ENCODE results near the gene PARD3. TPM values are rescaled to one million over a fixed set of nuclear protein-coding genes. Genes with fewer than 3 reads are reported as not detected.

Gene PARD3
- total RNA-seq, 2 donors from 2014 or later: 59.6 to 74.6 TPM

DNA sequence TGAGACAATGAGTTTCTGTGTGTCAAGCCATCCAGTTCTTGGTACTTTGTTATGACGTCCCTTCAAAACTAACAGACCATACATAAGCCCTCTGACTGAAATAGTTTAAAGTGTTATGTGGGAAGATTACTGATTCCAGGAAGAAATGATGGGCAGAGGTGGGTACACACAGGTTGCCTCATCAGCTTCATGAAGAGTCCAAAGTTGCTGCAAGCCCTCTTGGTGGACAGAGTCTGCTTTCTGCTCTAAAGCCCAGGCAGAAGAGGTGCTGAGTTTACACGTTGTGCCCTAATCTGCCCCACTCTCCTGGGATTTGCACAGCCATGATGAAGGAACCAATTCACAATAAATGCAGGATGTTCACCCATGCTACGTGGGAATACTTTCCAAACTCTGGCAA, 187.4 kb downstream of the PARD3 start:
- Mint-ChIP-seq H3K4me1 (peaks cover 19% of the 10 kb centered on the region), H3K4me3 (no peak overlapping the region), H3K27ac (no peak overlapping the region)

DNA sequence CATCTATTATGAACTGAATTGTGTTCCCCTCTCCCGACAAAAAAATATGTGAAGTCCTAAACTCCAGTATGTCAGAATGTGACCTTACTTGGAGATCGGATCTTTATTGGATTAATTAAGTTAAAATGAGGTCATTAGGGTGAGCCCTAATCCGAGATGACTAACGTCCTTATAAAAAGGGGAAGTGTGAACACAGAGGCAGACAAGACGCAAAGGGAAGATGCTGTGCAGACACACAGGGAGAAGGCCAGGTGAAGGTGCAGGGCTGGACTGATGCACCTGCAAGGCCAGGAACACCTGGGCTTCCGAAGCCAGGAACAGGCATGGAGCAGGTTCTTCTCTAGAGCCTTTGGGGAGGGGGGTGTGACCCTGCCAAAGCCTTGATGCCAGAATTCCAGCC, 187.8 kb downstream of the PARD3 start:
- Mint-ChIP-seq H3K36me3 (ENCODE audit: low read depth) (peaks cover 2% of the 10 kb centered on the region), H3K4me3 (no peak overlapping the region), H3K27me3 (ENCODE audit: insufficient read depth) (no peaks in the 10 kb centered on the region), H3K27ac (no peak overlapping the region), H3K9me3 (no peaks in the 10 kb centered on the region), H3K4me1 (peaks cover 23% of the 10 kb centered on the region)
- no peak overlapping the region for H3K4me3 ChIP-seq (ENCODE audit: low read length)
- H3K27ac ChIP-seq (ENCODE audit: low read depth, low read length): no peak overlapping the region
- no peaks in the 10 kb centered on the region for H3K36me3 ChIP-seq (ENCODE audit: control insufficient read depth, insufficient read depth, low read length)
- H3K4me1 ChIP-seq (ENCODE audit: control insufficient read depth, insufficient read depth, low read length): peaks cover 2% of the 10 kb centered on the region
- no peak for DNase-seq
- no peaks in the 10 kb centered on the region for H3K9me3 ChIP-seq (ENCODE audit: control insufficient read depth, low read length)
- H3K27me3 ChIP-seq (ENCODE audit: control insufficient read depth, insufficient read depth, low read length, poor library complexity, severe bottlenecking): no peaks in the 10 kb centered on the region
- TF ChIP-seq, protein P1, sequence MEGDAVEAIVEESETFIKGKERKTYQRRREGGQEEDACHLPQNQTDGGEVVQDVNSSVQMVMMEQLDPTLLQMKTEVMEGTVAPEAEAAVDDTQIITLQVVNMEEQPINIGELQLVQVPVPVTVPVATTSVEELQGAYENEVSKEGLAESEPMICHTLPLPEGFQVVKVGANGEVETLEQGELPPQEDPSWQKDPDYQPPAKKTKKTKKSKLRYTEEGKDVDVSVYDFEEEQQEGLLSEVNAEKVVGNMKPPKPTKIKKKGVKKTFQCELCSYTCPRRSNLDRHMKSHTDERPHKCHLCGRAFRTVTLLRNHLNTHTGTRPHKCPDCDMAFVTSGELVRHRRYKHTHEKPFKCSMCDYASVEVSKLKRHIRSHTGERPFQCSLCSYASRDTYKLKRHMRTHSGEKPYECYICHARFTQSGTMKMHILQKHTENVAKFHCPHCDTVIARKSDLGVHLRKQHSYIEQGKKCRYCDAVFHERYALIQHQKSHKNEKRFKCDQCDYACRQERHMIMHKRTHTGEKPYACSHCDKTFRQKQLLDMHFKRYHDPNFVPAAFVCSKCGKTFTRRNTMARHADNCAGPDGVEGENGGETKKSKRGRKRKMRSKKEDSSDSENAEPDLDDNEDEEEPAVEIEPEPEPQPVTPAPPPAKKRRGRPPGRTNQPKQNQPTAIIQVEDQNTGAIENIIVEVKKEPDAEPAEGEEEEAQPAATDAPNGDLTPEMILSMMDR (conservative IDR thresholded peaks at IDR 0.05): no peak
- H3K9ac ChIP-seq (ENCODE audit: extremely low read depth, low read length, poor library complexity, severe bottlenecking): no peak overlapping the region
- 94 to 95% methylated on average over 6 of the region's 6 CpGs for WGBS, 2 experiments (ENCODE audit: insufficient coverage in 1 of 2, insufficient read length in 1 of 2)

More for the DNA sequence above, 187.4 kb downstream of the PARD3 start:
- DNase-seq: no peak
- Mint-ChIP-seq H3K27me3 (ENCODE audit: insufficient read depth) (no peaks in the 10 kb centered on the region), H3K36me3 (ENCODE audit: low read depth) (peaks cover 4% of the 10 kb centered on the region), H3K9me3 (no peaks in the 10 kb centered on the region)
- Histone ChIP-seq H3K9ac (ENCODE audit: extremely low read depth, low read length, poor library complexity, severe bottlenecking) (no peak overlapping the region), H3K36me3 (ENCODE audit: control insufficient read depth, insufficient read depth, low read length) (no peaks in the 10 kb centered on the region), H3K27ac (ENCODE audit: low read depth, low read length) (no peak overlapping the region), H3K4me1 (ENCODE audit: control insufficient read depth, insufficient read depth, low read length) (no peaks in the 10 kb centered on the region), H3K27me3 (ENCODE audit: control insufficient read depth, insufficient read depth, low read length, poor library complexity, severe bottlenecking) (no peaks in the 10 kb centered on the region), H3K4me3 (ENCODE audit: low read length) (no peak overlapping the region), H3K9me3 (ENCODE audit: control insufficient read depth, low read length) (no peaks in the 10 kb centered on the region)
- TF ChIP-seq, protein P1 (conservative IDR thresholded peaks at IDR 0.05): no peak
- WGBS, 2 experiments (ENCODE audit: insufficient coverage in 1 of 2, insufficient read length in 1 of 2): 84 to 91% methylated on average over 2 to 3 of the region's 3 CpGs

GRCh38 chr10:34626158-34626880, 188.8 kb downstream of the PARD3 start:
- Mint-ChIP-seq H3K4me3 (no peak overlapping the region), H3K36me3 (ENCODE audit: low read depth) (no peaks in the 10 kb centered on the region), H3K27me3 (ENCODE audit: insufficient read depth) (no peaks in the 10 kb centered on the region), H3K9me3 (no peaks in the 10 kb centered on the region), H3K27ac (no peak overlapping the region), H3K4me1 (peaks cover 28% of the 10 kb centered on the region)
- DNase-seq: no peak
- TF ChIP-seq, protein P1 (conservative IDR thresholded peaks at IDR 0.05): no peak
- no peak overlapping the region for H3K9ac ChIP-seq (ENCODE audit: extremely low read depth, low read length, poor library complexity, severe bottlenecking)
- no peak overlapping the region for H3K4me3 ChIP-seq (ENCODE audit: low read length)
- 86 to 93% methylated on average over 1 to 3 of the region's 3 CpGs for WGBS, 2 experiments (ENCODE audit: insufficient coverage in 1 of 2, insufficient read length in 1 of 2)
- H3K27ac ChIP-seq (ENCODE audit: low read depth, low read length): no peak overlapping the region
- peaks cover 3% of the 10 kb centered on the region for H3K4me1 ChIP-seq (ENCODE audit: control insufficient read depth, insufficient read depth, low read length)
- no peaks in the 10 kb centered on the region for H3K27me3 ChIP-seq (ENCODE audit: control insufficient read depth, insufficient read depth, low read length, poor library complexity, severe bottlenecking)
- no peaks in the 10 kb centered on the region for H3K9me3 ChIP-seq (ENCODE audit: control insufficient read depth, low read length)
- H3K36me3 ChIP-seq (ENCODE audit: control insufficient read depth, insufficient read depth, low read length): no peaks in the 10 kb centered on the region

Data from endodermal cell (in vitro differentiated cells).